Inferior parietal cortex (tissue), 1 donor: ENCODE data around the gene HIF1A.
"Not testable (repeated sequence)": the region's sequence is repeated elsewhere in the genome, so short reads cannot be mapped to it uniquely, and the experiment has no call there.

ENCODE experiments used
- DNase-seq: peaks from one replicate; pipeline ENCODE4 v3.0.0-alpha.2; 2016; ENCODE audit errors: extremely low spot score

Gene HIF1A

GRCh38 chr14:61694830-61695694, at the start of gene HIF1A:
Gene HIF1A (plus strand): TSS chr14:61695513. CDS start chr14:61695805, 292 bp downstream.
- peak; percentile 94 for DNase-seq

GRCh38 chr14:61646366-61647116, 48.8 kb upstream of the HIF1A start:
- DNase-seq = no peak

- no peak for DNase-seq
Observed at GRCh38 chr14:61647704-61648103, 47.6 kb upstream of the HIF1A start.

- no peak for DNase-seq
Observed at GRCh38 chr14:61648377-61648776, 46.9 kb upstream of the HIF1A start.

GRCh38 chr14:61649283-61649682, 46.0 kb upstream of the HIF1A start:
- DNase-seq = no peak

- no peak for DNase-seq
Observed at GRCh38 chr14:61651355-61651754, 44.0 kb upstream of the HIF1A start.

GRCh38 chr14:61652526-61653262, 42.6 kb upstream of the HIF1A start:
- DNase-seq = no peak

- DNase-seq = peak; percentile 17
Observed at GRCh38 chr14:61653507-61653906, 41.8 kb upstream of the HIF1A start.

GRCh38 chr14:61654026-61654425, 41.3 kb upstream of the HIF1A start:
- no peak for DNase-seq

GRCh38 chr14:61655777-61656176, 39.5 kb upstream of the HIF1A start:
- DNase-seq = no peak

GRCh38 chr14:61656341-61656740, 39.0 kb upstream of the HIF1A start:
- no peak for DNase-seq

GRCh38 chr14:61658111-61658510, 37.2 kb upstream of the HIF1A start:
- not testable (repeated sequence) for DNase-seq

GRCh38 chr14:61659582-61659981, 35.7 kb upstream of the HIF1A start:
- DNase-seq = no peak

- DNase-seq = no peak
Observed at GRCh38 chr14:61661471-61662400, 33.6 kb upstream of the HIF1A start.

- DNase-seq = no peak
Observed at GRCh38 chr14:61662437-61663311, 32.6 kb upstream of the HIF1A start.

GRCh38 chr14:61663312-61663979, 31.9 kb upstream of the HIF1A start:
- DNase-seq = no peak

GRCh38 chr14:61668282-61668681, 27.0 kb upstream of the HIF1A start:
- no peak for DNase-seq

GRCh38 chr14:61670576-61670975, 24.7 kb upstream of the HIF1A start:
- DNase-seq = no peak

- DNase-seq = no peak
Observed at GRCh38 chr14:61671082-61671481, 24.2 kb upstream of the HIF1A start.

GRCh38 chr14:61672796-61673195, 22.5 kb upstream of the HIF1A start:
- DNase-seq = no peak
